ENCODE data around the gene CFAP20. TPM values are rescaled to one million over a fixed set of nuclear protein-coding genes. Genes with fewer than 3 reads are reported as not detected.
A peak's percentile ranks its signal among the peaks of the same experiment; 100 is the strongest.

Gene CFAP20
- total and polyA plus RNA-seq, 2 of the 13 experiments (the other 11 are each of a cell fraction or from before 2014, with no cell fraction given), result 73.1 to 87.4 TPM

DNA sequence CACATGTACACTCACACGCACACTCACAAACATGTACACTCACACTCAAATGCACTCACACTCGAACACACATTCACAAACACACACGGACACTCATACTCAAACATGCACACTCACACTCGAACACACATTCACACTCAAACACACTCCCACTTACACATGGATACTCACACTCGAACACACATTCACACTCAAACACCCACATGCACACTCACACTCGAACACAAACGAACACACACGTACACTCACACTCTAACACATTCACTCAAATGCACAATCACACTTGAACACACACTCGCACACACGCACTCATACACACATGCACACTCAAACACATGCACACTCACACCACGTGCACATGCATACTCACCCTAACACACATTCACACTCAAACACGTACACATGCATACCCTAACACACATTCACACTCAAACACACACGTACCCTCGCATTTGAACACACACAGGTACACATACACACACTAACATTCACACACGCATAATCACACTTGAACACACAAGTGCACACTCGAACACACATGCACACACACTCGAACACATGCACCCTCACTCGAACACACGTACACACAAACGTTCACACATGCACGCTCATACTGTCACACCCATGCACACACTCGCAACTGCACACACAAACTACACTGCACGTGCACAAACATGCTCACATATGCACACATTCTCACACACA lies 41.8 kb downstream of the CFAP20 start (continued):
- no peak for TF ChIP-seq ATRX (CRISPR knock-in tag; IDR thresholded peaks at IDR 0.05; ENCODE audit: borderline replicate concordance)
- no peak for TF ChIP-seq RFX1 (IDR thresholded peaks at IDR 0.05)
- TF ChIP-seq FOXO1 (CRISPR knock-in tag; IDR thresholded peaks at IDR 0.05), result no peak
- TF ChIP-seq, protein P1, sequence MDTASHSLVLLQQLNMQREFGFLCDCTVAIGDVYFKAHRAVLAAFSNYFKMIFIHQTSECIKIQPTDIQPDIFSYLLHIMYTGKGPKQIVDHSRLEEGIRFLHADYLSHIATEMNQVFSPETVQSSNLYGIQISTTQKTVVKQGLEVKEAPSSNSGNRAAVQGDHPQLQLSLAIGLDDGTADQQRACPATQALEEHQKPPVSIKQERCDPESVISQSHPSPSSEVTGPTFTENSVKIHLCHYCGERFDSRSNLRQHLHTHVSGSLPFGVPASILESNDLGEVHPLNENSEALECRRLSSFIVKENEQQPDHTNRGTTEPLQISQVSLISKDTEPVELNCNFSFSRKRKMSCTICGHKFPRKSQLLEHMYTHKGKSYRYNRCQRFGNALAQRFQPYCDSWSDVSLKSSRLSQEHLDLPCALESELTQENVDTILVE (CRISPR knock-in tag; IDR thresholded peaks at IDR 0.05), result no peak
- 0 out of 2 replicates have a peak, but pooled peaks have one; percentile 7 for TF ChIP-seq FOXA1 (IDR thresholded peaks at IDR 0.05)
- no peak for TF ChIP-seq FOXA1 (CRISPR knock-in tag; IDR thresholded peaks at IDR 0.05)
- no peak for TF ChIP-seq SMARCE1 (IDR thresholded peaks at IDR 0.05; ENCODE audit: borderline replicate concordance)
- TF ChIP-seq MIXL1 (CRISPR knock-in tag; IDR thresholded peaks at IDR 0.05), result no peak
- 0 out of 2 replicates have a peak, but pooled peaks have one; percentile 29 for TF ChIP-seq PLRG1 (conservative IDR thresholded peaks at IDR 0.05)
- TF ChIP-seq ZNF550 (CRISPR knock-in tag; IDR thresholded peaks at IDR 0.05; ENCODE audit: borderline replicate concordance), result no peak
- no peak for TF ChIP-seq FOXK1 (CRISPR knock-in tag; IDR thresholded peaks at IDR 0.05; ENCODE audit: borderline replicate concordance, low read depth)
- TF ChIP-seq, protein P2, sequence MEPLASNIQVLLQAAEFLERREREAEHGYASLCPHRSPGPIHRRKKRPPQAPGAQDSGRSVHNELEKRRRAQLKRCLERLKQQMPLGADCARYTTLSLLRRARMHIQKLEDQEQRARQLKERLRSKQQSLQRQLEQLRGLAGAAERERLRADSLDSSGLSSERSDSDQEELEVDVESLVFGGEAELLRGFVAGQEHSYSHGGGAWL (CRISPR knock-in tag; IDR thresholded peaks at IDR 0.05), result no peak
- TF ChIP-seq EED (CRISPR knock-in tag; IDR thresholded peaks at IDR 0.05), result no peak
- TF ChIP-seq NPAS2 (CRISPR knock-in tag; IDR thresholded peaks at IDR 0.05; ENCODE audit: borderline replicate concordance), result no peak
- 0 out of 2 replicates have a peak, but pooled peaks have one; percentile 9 for TF ChIP-seq SOX6 (IDR thresholded peaks at IDR 0.05)
- no peak for TF ChIP-seq SOX6 (CRISPR knock-in tag; IDR thresholded peaks at IDR 0.05)
- TF ChIP-seq CENPT (CRISPR knock-in tag; IDR thresholded peaks at IDR 0.05; ENCODE audit: low read depth), result no peak
- TF ChIP-seq FOXK2 (IDR thresholded peaks at IDR 0.05), result peak; percentile 50
- no peak for TF ChIP-seq ZNF24 (IDR thresholded peaks at IDR 0.05)
- no peak for TF ChIP-seq PHF20 (CRISPR knock-in tag; IDR thresholded peaks at IDR 0.05)
- TF ChIP-seq NFRKB (IDR thresholded peaks at IDR 0.05), result no peak
- TF ChIP-seq KDM6A (CRISPR knock-in tag; IDR thresholded peaks at IDR 0.05; ENCODE audit: low read depth), result no peak
- TF ChIP-seq, protein P3, sequence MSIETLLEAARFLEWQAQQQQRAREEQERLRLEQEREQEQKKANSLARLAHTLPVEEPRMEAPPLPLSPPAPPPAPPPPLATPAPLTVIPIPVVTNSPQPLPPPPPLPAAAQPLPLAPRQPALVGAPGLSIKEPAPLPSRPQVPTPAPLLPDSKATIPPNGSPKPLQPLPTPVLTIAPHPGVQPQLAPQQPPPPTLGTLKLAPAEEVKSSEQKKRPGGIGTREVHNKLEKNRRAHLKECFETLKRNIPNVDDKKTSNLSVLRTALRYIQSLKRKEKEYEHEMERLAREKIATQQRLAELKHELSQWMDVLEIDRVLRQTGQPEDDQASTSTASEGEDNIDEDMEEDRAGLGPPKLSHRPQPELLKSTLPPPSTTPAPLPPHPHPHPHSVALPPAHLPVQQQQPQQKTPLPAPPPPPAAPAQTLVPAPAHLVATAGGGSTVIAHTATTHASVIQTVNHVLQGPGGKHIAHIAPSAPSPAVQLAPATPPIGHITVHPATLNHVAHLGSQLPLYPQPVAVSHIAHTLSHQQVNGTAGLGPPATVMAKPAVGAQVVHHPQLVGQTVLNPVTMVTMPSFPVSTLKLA (IDR thresholded peaks at IDR 0.05), result peak; percentile 93
- TF ChIP-seq, protein P4, sequence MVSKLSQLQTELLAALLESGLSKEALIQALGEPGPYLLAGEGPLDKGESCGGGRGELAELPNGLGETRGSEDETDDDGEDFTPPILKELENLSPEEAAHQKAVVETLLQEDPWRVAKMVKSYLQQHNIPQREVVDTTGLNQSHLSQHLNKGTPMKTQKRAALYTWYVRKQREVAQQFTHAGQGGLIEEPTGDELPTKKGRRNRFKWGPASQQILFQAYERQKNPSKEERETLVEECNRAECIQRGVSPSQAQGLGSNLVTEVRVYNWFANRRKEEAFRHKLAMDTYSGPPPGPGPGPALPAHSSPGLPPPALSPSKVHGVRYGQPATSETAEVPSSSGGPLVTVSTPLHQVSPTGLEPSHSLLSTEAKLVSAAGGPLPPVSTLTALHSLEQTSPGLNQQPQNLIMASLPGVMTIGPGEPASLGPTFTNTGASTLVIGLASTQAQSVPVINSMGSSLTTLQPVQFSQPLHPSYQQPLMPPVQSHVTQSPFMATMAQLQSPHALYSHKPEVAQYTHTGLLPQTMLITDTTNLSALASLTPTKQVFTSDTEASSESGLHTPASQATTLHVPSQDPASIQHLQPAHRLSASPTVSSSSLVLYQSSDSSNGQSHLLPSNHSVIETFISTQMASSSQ (IDR thresholded peaks at IDR 0.05; ENCODE audit: low read depth), result no peak
- TF ChIP-seq, protein P4 (CRISPR knock-in tag; IDR thresholded peaks at IDR 0.05; ENCODE audit: borderline replicate concordance), result no peak
- TF ChIP-seq ZNF724P (CRISPR knock-in tag; IDR thresholded peaks at IDR 0.05; ENCODE audit: borderline replicate concordance), result no peak
- no peak for TF ChIP-seq ZSCAN30 (CRISPR knock-in tag; IDR thresholded peaks at IDR 0.05)
- TF ChIP-seq ZNF816 (CRISPR knock-in tag; IDR thresholded peaks at IDR 0.05; ENCODE audit: borderline replicate concordance), result no peak

Data from HepG2 (cell line).